ENCODE data around the gene NTM.
"Not testable (repeated sequence)": the region's sequence is repeated elsewhere in the genome, so short reads cannot be mapped to it uniquely, and the experiment has no call there.

The NTM gene

DNA sequence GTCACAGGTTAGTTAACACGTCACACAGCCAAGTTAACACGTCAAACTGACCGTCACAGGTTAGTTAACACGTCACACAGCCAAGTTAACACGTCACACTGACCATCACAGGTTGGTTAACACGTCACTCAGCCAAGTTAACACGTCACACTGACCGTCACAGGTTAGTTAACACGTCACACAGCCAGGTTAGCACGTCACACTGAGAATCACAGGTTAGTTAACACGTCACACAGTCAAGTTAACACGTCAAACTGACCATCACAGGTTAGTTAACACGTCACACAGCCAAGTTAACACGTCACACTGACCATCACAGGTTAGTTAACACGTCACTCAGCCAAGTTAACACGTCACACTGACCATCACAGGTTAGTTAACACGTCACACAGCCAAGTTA, 700.5 kb downstream of the NTM start:
- DNase-seq: not testable (repeated sequence)

DNA sequence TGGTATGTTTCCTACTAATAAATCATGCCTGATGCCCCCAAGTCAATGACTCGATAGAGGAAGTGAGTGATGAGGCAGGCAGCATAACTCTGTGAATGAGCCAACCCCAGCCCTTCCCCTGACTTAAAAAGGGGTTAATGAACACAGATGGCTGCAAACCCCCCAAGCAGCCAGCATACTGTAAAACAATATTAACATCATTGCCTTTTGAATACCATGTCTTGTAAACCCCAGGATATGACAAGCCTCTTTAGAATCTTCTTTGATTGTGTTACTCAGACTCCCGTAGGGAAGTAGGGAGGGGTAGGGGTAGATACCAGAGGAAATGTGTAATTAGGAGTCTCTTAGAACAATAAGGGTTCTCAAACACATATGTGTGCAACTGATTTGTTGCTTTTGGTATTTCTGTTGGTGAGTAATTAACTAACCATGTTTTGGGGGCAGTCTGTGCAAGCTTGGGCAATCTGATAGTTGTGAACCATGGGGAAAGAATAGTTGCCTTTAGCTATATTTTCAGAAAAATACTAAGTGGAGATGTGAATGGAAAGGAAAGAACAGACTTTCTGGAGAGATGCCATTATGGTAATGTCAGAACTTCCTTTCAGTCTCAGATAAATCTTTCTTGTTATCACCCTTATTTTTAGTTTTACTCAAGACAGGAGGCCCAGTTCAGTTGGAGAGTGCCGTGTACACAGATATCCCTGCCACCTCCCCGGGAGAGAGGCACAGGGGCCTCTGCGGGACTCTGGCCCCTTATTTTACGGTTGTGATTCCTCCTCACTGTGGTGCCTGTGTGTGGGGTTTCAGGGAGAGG, 701.8 kb downstream of the NTM start:
- DNase-seq: no peak

DNA sequence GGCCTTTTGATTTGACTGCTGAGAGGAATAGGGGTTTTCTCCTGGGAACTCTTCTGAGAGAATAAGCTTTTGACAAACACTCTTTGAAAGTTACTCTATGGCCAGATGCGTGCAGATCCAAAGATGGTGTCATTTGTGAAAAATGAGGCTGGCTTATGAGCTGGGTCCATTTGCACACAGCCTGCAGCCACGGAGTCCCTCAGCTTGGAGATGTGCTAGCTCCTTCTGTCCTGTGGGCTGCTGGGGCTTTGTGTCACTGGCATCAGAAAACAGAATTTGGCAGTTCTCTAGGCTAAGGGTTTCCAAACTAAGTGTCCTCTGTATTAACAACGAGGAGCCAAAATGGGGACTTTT, 702.4 kb downstream of the NTM start:
- DNase-seq: no peak

DNA sequence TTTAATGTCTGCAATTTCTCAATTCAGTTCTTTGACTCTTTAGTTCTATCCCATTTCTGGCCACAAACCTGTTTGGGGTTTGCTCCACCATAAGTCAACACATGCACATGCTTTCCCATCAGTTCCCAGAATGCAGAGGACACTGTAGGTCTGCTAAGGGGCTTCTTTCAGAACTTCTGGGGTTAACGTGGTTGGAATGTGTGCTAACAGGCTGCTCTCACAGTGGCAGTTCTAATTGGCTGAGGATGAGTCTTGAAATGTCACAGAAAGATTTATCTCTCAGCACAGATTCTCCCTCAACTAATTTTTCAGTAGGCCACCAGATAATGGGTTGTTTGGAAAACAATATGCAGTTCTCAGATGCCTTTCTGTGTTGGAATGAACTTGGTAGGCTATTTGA, 703.4 kb downstream of the NTM start:
- no peak for DNase-seq

DNA sequence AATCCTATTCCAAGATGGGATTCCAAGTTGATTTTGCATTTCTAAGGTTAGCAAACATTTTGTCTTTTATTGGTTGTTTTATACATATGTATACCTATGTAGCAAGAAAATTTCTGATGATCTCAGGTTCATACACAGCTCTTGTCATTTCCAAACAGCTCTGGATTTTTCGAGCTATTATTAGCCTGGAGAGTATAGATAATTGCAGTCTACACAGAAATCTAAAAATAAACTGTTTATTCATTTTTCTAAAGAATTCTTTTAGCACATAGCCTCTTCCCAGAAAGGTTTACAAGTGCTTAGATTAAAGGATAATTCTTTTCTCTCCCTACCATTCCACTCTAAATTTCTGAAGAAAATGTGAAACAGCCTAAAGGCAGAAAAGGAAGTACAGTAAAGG, 705.0 kb downstream of the NTM start:
- no peak for DNase-seq

DNA sequence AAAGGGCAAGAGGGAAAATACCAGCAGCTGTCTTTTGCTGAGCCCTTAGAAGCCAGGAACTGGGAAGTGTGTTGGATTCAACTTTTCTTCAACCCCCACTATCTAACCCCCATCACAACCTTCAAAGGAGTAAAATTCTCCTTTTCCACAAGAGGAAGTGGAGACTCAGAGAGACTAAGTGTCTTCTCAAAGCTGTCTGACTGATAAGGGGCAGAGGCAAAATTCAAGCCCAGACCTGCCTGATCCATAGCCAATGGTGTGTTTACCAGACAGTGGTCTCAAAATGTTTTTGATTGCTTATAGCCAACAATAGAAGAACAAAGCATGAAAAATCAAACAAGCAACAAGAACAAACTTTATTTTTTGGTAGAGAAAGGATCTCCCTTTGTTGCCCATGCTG, 707.0 kb downstream of the NTM start:
- no peak for DNase-seq

DNA sequence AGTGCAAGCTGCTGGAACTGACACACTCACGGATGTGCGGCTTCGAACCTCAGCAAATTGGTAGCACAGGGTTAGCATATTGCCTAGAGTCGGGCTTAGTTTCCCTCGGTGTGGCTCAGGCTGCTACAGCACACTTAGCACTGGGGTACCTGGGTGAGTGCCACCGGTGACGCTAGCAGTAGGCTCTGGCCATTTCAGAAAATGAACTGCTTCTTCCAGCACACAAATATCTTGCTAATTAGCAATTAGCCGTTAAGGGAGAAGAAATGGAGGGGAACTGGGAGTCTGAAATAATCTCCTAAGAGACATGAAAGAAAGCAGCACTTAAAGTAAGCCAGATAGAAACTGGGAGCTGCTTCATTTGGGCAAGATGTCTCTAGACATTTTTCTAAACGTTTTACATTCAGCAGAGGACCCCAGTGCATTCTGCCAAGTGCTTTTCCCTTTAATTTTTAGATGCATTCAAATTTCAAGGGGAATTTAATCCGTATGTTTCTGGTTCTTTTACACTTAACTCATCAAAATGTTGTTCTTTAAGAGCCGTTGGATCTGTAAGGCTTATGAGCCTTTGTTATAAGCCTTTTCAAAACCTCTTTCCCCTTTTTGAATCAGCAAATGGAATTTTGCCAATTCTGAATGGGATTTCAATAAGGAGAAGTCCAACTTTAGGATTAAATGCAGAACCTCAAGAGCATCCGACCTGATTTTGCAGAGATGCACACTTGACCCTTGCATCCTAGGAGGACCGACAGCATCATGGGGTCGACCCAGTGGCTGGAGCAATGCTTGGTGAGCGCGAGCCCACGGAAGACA, 708.1 kb downstream of the NTM start:
- no peak for DNase-seq

DNA sequence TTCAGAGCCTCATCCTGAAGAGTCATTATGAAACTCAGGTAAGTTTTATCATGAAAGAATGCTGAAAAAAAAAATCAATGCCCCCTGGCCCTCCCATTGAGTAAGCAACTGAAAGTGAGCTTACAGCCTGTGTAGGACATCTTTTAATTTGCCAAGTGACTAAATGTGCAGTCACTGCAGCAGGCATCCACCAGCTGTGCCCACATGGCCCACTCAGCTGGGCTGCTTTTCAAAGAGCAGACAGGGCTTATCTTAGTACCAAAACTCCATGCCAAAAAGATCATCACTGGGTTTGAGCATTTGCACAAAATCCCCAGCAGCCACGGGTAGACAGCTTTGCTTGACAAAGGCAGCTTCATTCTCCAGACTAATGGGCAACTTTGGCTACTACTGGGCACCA, 709.7 kb downstream of the NTM start:
- DNase-seq: no peak

DNA sequence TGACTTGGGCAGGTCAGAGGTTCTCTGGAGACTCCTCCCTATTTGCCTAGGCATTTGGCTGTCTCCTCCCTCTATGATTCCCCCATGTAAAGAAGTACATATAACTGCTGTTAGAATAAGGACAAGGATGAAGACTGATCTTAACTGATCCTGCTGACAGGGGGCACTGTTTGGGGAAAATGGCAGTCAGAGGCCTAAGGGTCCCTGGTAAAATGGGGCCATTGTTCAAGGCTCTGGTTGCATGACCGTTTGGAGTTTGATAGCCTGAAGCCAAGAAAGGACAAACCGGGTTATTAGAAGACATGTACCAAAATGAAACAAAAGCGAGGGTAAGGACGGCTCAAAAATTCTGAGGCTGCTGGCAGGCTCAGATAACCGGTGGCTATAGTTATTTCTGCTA, 712.2 kb downstream of the NTM start:
- DNase-seq: no peak

DNA sequence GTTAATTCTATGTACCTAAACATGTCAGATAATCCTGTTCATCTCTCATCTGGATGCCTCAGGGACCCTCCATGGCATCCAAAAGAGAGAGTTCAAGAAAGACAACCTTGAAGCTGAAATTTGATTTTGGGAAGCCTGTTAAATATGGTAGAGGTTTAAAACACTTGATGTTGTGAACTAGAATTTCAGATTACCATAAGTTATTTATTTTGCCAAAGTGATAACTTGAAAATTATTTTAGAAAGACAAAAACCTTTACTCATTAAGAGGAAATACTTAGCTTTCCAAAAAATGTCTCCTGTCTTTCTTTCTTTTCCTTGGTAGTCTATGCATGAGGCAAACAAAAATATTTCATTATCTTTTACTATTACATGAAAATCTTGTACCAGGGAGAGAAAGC, 714.0 kb downstream of the NTM start:
- no peak for DNase-seq

DNA sequence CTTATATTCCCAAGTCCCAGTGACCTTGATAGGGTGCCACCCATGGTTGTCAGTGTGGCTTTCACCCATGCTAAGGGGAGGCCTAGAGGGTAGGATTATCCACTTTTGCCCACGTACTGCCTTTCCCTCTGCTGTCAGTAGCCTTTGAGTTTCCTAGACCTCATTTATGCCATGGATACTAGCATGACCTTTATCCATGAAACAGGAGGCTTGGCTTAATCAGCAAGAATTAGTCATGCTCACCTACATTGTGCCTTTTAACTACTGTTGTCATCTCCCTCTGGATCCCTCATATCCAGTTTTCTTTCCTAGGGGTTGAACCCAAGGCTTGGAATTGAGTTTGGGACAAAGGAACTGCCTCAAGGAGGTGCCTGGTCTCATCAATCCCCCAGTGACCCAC, 716.7 kb downstream of the NTM start:
- DNase-seq: no peak

DNA sequence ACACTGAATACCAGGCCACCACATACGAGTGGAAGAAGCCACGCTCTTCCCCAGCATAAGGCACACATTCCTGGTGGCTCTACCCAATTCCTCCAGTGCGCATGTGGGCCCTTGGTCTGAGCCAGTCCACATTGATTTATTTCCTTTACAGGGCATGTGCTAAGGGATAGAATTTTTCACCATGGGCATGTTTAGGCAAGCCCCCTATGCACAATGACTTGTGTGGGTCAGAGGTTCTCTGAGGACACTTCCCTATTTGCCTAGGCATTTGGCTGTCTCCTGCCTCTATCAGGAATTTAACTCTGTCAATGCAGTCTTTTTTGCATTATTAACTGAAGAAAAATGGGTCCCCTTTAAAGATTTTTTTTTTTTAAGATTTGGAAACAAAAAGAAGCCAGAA, 718.1 kb downstream of the NTM start:
- DNase-seq: no peak

DNA sequence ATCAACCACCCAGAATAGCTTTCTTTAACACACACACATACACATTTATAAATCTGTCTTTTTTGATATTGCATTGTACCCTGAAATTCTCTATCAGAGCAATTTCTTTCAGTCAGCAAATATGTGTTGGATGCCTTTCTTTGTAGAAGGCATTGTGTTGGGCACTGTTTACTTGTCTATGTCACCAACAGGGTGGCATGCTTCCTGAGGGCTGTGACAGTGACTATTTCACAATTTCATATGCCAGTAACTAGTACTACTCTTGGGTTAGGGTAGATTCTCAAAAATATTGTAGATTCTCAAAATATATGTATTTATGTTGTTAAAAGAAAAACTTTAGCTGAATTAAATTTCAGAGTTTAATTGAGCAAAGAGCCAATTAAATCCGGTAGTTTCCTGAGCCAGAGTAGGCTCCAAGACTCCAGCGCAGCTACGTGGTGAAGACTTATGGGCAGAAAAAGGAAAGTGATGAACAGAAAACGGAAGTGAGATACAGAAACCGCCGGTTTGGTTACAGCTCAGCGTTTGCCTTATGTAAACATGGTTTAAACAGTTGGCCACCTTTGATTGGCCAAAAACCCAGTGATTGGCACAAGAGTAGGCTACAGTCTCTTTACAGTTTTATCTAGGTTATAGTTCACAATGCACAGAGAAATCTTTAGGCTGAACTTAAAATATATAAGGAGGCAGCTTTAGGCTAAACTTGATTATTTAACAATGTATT, 723.3 kb downstream of the NTM start:
- DNase-seq: no peak

DNA sequence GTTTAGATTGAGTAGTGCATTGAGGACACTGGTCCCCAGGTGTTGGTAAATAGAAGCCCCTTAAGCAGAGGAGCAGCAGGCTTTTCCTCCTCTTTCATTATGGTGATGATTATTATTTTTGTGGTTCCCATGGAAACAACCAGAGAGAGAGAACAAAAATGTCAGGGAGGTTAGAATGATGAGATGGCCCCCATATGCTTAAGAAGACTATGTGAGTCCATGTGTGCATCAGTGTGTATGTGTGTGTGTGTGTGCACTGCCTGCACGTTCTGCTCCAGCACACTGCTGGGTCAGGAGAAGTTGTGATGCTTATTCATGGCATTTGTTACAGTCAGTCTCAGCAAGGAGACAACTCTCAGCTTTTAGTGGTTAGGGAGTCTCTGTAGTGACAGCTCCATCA, 724.2 kb downstream of the NTM start:
- no peak for DNase-seq

DNA sequence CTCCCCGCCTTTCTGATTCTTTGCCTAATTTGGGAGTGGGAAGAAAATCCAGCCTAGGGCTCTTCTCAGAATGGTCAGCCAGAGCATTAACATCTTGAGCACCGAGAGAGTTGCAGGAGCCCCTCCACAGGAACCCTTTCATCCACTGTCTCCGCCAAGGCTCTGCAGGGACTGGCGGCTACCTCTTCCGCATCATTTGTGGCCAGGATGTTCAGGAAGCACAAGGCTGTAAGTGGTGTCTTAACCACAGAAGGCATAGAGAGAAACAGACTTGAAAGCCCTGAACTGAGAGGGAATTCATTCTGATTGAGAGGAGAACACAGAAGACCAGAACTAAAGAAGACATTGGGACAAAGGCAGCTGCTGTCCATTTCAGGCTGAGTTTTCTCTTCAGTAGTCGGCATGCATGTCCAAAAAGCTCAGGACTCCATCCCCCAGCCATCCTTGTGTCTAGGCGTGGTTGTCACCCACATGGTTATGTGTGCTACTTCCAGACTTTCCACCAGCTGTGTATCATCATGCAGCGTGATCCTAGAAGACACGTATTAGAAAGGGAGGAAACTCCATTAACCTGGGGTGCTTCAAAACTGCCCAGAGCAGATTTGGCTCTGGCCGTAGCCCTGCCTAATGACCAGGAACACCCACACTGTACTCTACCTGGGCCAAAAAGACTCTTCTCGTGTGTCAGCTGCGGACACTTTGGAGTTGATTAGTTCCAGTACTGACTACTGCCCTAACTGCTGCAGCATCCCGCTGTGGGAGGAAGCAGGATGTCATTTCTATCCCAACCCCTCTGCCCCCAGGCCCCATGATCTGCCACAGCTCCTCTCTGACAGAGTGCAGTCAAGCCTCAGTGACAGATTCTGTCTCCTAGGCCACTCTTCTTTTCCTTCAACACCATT, 725.1 kb downstream of the NTM start:
- DNase-seq: no peak

DNA sequence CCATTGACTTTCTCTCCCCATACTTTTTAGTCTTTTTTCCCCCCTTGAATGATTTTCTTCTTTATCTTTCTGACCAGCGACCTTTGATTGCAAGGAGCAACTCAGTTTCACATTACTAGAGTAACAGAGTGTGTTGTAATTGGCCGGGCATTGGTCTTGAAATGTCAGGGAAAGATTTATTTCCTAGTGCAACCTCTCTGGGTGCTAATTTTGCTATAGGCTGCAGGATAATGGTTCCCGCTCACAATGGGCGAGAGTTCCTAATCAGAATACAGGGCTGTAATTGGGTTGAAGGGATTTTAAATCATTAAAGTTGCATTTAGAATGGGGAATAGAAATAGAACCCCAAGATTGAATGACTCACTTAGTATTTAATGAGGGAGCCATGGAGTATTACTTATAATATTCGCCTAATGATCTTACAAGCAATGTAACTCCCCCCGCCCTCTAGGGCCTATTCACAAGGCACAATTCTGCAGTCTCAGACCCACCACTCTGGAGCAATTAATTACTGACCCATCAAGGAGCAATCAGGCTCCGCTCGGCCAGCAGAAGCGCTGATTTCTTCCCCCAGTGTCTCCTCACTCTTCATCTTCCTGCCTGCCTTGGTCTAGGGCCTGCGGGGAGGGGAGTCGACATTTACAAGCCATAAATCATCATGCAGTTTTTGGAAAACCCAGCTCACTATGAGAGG, 725.9 kb downstream of the NTM start:
- DNase-seq: no peak

DNA sequence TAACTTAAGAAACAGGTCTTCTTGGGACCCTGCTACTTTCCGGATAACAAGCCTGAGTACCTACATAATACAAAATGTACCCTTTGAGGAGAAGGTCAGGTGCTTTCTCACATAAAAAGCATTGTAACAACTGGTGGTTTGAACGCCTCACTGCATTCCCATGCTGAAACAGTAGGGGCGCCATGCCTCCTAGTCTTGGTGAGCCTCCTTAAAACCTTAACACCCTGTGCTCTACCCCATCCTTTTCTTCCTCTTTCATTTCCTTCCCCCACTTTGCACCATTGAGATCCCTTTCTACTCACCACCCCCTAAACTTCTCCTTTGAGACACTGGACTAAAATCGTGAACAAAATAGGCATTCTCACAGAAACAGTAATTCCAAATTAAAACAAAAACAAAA, 729.3 kb downstream of the NTM start:
- DNase-seq: no peak

DNA sequence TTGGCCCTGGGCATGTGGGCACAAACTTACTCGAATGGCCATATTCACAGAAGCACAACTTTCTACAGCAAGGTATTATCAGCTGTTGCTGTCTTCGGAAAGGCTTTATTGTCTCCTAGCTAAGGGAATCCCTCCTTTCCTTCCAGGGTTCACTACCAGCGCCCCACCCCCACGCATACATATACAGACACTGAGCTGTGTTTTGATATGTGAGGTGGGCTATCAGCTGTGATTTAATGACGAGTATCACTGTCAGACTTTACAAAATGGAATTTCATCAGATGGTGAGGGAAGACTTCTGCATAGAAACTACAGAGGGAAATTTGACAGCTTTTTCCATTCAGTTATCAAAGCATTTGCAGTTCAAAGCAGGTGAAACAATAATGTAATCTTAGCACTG, 730.2 kb downstream of the NTM start:
- DNase-seq: no peak

DNA sequence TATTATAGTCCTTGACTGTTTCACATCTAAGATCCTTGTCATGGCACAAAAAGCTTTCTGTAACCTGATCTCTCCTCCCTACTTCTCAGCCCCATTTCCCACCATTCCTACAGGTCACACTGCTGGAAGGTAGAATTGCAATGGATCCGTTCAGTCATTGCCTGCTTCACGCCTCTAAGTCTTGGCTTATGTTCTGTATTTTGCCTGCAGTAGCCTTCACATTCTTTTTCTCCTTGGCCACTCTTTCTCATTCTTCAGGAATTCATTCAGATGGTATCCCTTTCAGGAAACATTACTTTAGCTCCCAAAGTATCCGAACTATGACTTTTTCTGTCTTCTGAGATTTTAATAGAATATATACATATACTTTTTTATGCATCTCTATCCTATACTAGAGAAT, 731.5 kb downstream of the NTM start:
- DNase-seq: no peak

DNA sequence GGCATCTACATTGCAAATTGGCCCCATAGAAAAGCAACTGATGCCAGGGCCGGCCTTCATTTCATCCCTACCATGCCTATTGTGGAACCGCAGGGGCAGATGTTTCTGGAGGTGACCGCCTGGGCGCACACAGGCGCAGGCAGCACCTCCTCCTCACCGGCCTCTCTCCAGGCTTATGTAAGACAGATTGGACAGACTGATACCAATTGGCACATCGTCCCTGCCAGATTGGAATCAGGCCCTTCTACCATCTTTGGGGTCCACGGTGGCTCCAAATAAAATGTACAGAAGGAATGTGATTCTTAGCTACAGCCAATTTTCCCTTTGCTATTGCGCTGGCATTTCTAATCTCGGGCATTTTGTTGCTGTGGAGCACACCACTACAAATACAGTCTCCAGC, 732.6 kb downstream of the NTM start:
- DNase-seq: no peak

DNA sequence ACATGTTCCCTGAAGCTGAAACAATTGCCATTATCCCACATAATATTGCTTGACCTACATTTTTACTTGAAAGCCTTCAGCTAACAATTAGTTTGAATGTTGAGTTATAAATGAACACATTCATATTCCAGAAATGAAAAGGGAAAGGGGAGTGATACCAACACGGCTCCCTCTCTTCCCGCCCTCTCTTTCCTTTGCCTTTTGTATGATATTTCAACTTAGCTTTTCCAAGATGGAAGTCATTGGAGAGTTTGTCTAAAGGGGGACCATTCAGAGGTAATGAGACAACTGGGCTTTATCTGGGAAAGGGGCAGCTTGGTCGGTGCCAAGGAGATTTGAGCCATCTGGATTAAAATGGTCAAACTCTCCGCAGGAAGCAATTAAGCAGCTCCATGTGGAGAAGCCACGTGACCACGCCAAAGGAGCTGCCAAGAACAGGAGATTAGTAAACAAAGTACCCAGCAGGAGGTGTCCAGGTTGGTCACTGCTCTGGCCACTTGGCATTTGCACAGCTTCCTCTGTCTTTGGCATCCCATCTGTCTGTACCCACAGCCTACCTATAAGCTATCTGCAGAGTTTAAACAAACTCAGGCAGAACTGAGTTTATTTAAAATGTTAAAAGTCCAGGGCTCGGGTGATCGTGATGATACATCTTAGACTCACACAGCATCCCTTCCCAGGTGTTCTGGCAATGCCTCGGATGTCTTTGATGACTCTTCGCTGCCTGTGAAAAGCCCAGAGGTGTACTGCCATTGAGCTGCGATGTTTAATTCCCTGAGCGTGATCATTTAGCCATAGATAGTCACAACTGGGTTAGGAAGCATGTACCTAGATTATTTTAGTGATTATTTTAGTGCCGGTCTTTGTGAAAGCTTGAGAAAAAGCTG, 735.9 kb downstream of the NTM start:
- no peak for DNase-seq

Data from activated naive CD4-positive, alpha-beta T cell treated with Interleukin-2 at 50 U/mL for 16 hours (primary cell).